GM21576 (cell line): ENCODE measurements around the gene SLA2.
"Not testable (repeated sequence)": the region's sequence is repeated elsewhere in the genome, so short reads cannot be mapped to it uniquely, and the experiment has no call there.

Experiments
- ATAC-seq: cut with Tn5 transposase; IDR thresholded peaks from one replicate; pipeline ENCODE4 v1.9.1; 2021; ENCODE audit warnings: mild to moderate bottlenecking, moderate library complexity; ENCODE audit not compliant: unreplicated experiment

Gene SLA2

DNA sequence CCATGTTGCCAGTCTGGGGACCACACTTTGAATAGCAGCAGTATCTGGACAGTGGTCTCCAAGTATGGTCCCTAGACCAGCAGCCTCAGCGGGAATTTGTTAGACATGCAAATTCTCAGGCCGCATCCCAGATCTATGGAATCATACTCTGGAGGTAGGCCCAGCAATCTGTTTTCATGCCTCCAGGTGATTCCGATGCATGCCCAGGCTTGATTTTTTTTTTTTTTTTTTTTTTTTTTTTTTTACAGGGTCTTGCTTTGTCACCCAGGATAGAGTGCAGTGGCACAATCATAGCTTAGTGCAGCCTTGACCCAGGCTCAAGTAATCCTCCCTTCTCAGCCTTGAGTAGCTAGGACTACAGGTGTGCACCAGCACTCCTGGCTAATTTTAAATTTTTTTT is 682 bp upstream of the SLA2 start:
- ATAC-seq: no peak

DNA sequence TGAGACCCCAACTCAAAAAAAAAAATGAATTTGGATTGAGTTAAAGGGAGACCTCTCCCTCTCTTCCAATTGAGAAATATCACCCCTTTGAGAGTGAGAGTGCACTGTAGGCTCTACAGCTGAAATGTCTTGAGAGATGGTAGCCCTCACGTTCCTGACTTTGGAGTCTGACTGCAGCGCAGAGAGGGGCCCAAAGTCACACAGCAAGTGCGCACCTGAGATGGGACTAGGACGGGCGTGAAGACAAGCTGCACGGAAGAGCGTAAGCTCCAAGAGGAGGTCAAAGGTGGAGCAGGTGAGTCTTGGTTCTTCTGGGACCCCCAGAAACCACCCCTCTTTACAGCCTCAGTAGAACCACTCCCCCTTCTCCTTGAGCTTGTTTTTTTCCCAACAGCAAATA is 643 bp downstream of the SLA2 start:
- ATAC-seq: no peak

DNA sequence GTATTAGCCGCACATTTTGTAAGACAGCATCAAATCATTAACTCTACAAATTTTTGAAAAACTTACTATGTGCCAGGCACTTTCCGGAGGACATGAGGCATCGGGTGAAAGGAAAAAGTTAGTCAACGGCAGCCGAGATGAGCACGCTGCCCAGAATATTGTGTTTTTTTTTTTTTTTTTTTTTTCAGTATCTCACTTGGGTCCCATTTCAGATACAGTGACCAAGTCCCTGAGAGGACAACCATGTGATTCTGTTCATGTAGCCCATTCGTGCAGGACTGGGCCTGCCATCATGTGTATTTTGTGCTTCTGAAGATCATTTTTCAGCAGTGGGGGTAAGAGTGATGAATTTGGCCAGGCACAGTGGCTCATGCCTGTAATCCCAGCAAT is 1.3 kb downstream of the SLA2 start:
- ATAC-seq: no peak

DNA sequence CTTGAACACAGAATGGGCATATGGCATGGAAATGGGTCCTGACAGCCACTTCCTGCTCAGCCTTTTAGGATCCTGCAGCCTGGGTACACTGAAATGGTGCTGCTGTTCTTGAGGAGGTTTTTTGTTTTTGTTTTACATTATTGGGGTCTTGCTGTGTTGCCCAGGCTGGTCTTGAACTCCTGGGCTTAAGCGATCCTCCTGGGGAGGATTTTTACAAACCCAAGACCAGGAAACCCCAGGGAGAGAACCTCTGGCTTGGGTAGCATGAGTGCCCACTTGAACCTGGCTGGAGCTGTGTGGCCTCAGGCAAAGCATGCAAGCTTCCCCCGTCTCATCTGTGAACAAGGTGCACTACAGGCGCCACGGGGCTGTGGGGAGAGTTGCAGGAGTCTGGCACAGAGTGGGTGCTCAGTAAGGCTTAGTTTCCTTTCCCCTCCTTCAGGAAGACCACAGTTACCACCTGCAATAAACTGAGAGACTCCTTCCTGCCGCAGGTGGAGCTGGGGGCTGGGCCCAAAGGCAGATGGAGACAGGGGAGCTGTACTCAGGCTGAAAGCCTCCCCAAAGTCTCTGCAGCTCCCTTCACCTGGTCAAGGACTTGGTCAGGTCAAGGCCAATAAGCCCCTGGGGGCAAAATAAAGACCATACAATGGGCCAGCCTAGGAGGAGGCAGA is 1.8 kb downstream of the SLA2 start:
- ATAC-seq: no peak

- no peak for ATAC-seq
These were observed 3.9 kb downstream of the SLA2 start for GRCh38 chr20:36642136-36642535.

DNA sequence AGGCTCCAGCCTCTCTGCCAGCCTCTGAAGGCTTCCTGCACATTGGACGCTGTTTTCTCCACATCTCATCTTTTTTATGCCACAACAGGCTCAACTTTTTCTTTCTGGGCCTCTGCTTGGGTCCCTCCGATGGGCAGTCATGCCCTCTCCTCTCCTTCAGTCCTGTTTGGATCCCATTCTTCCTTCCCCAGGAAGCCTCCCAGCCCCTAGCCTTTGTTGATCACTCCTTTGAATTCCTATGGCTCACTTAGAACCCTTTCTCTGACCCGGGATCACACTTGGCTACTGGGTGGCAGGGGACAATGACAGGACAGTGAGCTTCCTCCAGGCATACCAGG is 4.5 kb downstream of the SLA2 start:
- ATAC-seq: no peak

DNA sequence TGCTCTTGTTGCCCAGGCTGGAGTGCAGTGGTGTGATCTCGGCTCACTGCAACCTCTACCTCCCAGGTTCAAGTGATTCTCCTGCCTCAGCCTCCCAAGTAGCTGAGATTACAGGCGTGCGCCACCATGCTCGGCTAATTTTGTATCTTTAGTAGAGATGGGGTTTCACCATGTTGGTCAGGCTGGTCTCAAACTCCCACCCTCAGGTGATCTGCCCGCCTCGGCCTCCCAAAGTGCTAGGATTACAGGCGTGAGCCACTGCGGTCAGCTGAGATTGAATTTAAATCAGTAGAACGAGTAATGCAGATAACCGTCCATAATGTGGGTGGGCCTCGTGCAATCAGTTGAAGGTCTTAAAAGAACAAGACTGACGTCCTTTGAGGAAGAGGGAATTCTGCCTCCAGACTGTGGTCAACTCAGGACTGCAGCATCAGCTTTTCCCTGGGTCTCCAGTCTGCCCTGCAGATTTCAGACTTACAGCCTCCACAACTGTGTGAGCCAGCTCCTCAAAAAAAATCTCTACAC is 7.1 kb downstream of the SLA2 start:
- ATAC-seq: not testable (repeated sequence)

DNA sequence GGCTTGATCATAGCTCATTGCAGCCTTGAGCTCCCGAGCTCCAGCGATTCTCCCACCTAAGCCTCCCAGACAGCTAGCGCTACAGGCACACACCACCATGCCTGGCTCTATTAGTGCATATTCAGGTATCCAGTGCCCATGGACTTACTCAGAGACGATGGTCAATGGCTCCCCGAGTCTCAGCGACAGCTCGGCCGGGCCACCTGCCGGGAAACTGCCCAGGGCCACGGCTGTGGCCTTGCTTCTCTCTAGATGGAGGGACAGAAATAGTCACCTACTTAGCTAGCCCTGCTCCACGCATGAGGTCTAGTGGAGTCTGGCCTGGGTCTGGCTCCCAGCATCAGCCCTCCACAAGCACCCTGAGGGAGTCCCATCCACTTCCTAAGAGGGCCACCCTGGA is 11.7 kb downstream of the SLA2 start:
- no peak for ATAC-seq

GRCh38 chr20:36633285-36633772 is 12.7 kb downstream of the SLA2 start:
- ATAC-seq: no peak

DNA sequence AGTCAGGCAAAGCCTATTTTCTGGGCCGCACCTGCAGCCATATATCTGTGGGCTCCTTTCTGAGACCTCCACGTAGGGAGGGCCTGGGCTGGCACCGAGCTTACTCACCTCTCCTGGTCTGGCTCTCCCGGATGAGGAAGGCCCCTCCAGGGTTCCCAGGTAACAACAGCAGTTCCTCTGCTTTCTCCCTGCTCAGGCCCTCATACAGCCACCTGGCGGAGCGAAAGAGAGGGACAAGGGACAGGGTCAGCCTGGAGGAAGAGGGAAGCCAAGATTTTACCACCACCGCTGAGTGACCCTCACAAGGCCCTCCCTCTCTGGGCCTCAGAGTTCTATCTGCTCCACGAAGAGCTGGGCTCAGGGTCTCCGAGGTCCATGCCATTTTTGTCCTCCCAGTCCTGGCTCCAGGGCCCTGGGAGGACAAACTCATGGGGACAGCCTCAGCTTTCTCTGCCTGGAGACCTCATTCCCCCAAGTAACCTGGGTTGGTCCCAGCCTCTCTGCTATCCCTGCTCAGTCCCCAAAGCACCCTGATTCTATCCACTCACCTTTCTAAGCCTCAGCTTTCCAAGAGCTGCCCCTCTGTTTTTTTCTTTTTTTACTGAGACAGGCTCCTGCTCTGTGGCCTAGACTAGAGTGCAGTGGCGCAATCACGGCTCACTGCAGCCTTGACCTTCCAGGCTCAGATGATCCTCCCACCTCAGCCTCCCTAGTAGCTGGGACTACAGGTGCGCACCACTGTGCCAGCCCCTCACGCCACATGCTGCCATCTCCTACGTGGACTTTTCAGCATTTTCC is 13.3 kb downstream of the SLA2 start:
- no peak for ATAC-seq

GRCh38 chr20:36632147-36632486 is 13.9 kb downstream of the SLA2 start:
- ATAC-seq: no peak

- ATAC-seq: no peak
These were observed 14.3 kb downstream of the SLA2 start for GRCh38 chr20:36631646-36632045.

- ATAC-seq: peak; percentile 53
These were observed 16.0 kb downstream of the SLA2 start for GRCh38 chr20:36629719-36630681.

- ATAC-seq: no peak
These were observed 17.9 kb downstream of the SLA2 start for GRCh38 chr20:36628076-36628475.

DNA sequence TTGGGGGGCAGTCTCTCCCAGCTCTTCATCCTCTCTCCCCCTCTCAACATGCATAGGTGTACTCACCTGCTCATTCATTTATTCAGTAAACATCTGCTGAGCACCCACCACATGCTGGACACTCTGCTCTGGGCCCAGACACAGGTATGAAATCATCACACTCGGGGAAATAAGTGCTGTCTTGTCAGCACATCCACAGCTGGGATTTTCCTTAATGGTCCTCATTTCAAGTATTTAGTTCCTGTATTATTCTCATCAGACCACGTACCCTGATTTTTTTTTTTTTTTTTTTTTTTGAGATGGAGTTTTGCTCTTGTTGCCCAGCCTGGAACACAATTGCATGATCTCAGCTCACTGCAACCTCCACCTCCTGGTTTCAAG is 21.1 kb downstream of the SLA2 start:
- no peak for ATAC-seq

DNA sequence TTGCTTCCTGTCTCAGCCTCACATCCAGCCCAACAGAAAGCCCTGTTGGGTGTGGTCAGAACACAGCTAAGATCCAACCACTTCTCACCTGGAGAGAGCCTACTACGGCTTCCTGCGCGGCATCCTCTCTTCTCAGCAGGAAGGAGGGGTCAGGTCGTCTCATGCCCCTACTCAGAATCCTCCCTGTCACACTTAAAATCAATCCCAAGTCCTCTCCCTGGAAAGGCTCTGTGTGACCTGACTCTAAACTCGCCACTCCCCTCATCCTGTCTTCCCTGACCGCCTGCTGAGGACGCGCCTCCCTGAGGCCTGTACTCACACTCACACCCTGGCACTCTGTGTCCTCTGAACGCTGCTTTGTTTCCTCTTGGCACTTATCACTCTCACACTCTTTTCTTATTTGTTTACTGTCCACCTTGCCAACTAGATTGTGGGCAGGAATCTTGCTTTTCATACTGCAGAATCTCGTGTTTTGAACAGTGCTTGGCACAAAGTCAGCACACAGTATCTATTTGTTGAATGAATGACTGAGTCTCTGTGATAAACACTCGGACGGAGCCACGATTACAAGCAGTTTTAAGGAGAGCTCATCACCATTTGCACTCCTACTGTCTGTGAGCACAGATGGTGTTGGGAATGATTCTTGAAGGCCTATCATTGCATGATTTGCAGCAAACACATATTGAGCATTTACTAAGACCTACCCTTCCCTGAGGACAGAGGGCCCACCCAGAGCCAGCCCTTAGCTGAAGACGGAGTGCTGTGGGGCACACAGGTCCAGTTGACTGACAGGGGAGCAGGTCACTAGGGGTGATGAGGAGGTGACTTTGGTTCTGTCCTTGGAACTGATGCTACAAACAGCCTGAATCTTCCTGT is 21.7 kb downstream of the SLA2 start:
- ATAC-seq: no peak

- no peak for ATAC-seq
These were observed 22.6 kb downstream of the SLA2 start for GRCh38 chr20:36623444-36623843.

GRCh38 chr20:36620917-36621316 is 25.1 kb downstream of the SLA2 start:
- ATAC-seq: no peak

DNA sequence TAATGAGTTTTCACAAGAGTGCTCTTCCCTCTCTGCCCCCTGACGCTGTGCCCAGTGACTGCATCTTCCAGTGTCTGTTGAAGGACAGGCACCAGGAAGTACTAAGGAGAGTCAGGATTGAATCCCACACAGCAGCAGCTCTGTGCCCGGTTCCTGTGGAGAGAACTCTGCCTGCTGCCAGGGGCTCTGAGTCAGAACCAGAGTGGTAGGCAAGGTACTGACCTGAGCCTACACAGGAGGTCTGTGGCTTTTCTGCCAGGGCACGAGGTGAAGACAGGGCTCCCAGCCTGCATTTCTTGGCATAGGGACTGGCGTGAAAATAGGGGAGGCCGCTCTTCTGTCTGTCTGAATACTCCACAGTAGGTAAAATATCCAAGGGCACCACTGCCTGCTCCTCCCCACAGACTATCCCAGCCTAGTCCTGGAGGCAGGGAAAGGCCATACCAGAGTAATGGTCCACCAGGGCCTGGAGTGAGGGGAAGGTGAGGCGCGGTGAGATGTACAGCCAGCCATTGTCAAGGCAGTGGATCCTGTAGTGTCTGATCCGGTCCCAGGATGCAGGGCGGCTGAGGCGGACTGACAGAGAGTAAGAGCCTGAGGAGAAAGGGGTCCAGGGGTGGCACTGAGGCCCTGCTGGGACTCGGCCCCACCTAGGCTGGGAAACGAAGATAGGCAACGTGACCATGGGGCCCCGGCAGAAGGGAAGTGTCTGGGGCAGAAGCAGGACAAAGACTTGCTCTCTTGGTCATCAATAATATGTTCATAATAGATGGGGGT is 31.0 kb downstream of the SLA2 start:
- no peak for ATAC-seq

DNA sequence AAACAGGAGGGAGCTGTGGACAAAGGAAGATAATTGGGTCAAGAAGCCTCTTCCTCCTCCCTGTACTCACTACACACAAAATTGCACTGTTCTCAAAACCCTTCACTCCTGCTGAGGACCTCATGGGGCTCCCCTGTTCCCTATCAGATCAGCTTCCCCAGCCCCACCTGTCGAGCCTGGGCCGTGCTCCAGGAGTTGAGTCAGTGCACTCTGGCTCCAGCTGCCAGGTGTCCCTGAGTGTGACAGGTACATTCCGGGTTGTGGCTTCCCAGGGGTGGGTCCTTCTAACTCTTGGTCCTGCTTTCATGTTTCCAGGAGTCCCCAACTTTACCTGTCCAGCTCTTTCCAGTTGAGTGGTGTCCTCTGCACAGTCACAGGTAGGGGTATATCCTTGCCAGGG is 32.0 kb downstream of the SLA2 start:
- no peak for ATAC-seq
